ENCODE measurements around the gene SCYGR6. TPM values are rescaled to one million over a fixed set of nuclear protein-coding genes. Genes with fewer than 3 reads are reported as not detected.

SCYGR6 gene
- total RNA-seq, 4 donors from 2014 or later, result not detected

GRCh38 chr2:227720680-227721079 lies 3.9 kb downstream of the SCYGR6 start:
- Histone ChIP-seq H3K36me3 (no peaks in the 10 kb centered on the region), H3K4me3 (no peak overlapping the region), H3K9me3 (no peaks in the 10 kb centered on the region), H3K27me3 (no peaks in the 10 kb centered on the region), H3K4me1 (peaks cover 9% of the 10 kb centered on the region), H3K27ac (no peak overlapping the region)
- TF ChIP-seq POLR2A (IDR thresholded peaks at IDR 0.05), result no peak
- no peak for TF ChIP-seq EP300 (IDR thresholded peaks at IDR 0.05)
- TF ChIP-seq CTCF (IDR thresholded peaks at IDR 0.05), result no peak
- no peak for TF ChIP-seq POLR2AphosphoS5 (IDR thresholded peaks at IDR 0.05)
- WGBS, result 89% methylated on average over 4 of the region's 4 CpGs
- no peak for DNase-seq (ENCODE audit: low spot score in 2 of 2)

DNA sequence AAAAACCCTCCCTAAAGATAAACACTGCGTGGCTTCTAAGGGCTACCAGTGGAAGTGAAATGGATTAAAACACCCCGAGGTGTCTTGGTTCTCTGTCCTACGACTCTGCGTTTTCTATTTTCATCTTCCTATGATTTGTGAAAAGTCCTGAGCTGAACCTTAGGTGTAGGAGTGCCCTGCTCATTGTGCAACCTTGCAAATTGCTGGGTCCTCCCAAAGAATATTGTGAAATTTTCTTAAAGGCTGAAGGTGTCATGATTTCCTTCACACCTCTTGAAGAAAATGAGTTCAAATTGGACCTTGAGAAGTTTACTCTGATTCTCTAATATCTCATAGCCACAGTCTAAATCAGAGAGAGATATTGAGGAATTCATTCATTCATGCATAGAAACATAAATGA lies 4.9 kb downstream of the SCYGR6 start:
- TF ChIP-seq CTCF (IDR thresholded peaks at IDR 0.05), result no peak
- no peak for TF ChIP-seq POLR2A (IDR thresholded peaks at IDR 0.05)
- TF ChIP-seq EP300 (IDR thresholded peaks at IDR 0.05), result no peak
- no peak for TF ChIP-seq POLR2AphosphoS5 (IDR thresholded peaks at IDR 0.05)

GRCh38 chr2:227717687-227718567 lies 6.6 kb downstream of the SCYGR6 start, which contains the start of gene SLC19A3:
SLC19A3 (minus strand) TSS chr2:227718028; CDS start chr2:227702318, 15,710 bp downstream.
- DNase-seq (ENCODE audit: low spot score in 2 of 2), result peak; percentile 88 to 92
- TF ChIP-seq POLR2AphosphoS5 (IDR thresholded peaks at IDR 0.05) (no peak), POLR2A (IDR thresholded peaks at IDR 0.05) (no peak), EP300 (IDR thresholded peaks at IDR 0.05) (no peak), CTCF (IDR thresholded peaks at IDR 0.05) (no peak)
- H3K27ac ChIP-seq, result peak within 1 kb of the TSS; percentile 39
- WGBS, result 2% methylated on average over 33 of the region's 35 CpGs
- no peaks in the 10 kb centered on the region for H3K36me3 ChIP-seq
- peaks cover 9% of the 10 kb centered on the region for H3K4me1 ChIP-seq
- H3K9me3 ChIP-seq, result no peaks in the 10 kb centered on the region
- H3K4me3 ChIP-seq, result peak within 1 kb of the TSS; percentile 46
- H3K27me3 ChIP-seq, result no peaks in the 10 kb centered on the region

More for the DNA sequence above, 4.9 kb downstream of the SCYGR6 start:
- no peaks in the 10 kb centered on the region for H3K36me3 ChIP-seq
- H3K4me1 ChIP-seq, result peaks cover 9% of the 10 kb centered on the region
- H3K27me3 ChIP-seq, result no peaks in the 10 kb centered on the region
- no peak overlapping the region for H3K27ac ChIP-seq
- H3K9me3 ChIP-seq, result no peaks in the 10 kb centered on the region
- DNase-seq (ENCODE audit: low spot score in 2 of 2), result no peak
- WGBS, result 94% methylated on average over 4 of the region's 4 CpGs
- no peak overlapping the region for H3K4me3 ChIP-seq

DNA sequence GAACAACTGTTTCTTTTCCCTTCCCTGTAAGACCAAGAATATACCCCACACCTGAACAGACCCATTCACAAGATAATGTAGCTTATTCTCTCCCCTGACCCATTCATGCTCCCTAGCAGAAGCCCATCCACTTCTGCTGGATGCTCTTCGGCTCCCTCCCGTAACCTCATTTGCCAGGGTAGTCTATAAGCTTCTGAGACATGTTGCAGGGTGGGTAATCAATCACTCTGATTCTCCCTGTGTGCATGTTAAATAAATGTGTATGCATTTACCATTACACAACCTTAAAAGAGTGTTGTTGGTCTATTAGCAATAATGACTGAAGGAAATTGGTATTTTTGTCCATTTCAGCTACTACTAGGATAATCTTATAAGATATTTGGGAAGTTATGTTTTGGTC lies 8.1 kb downstream of the SCYGR6 start:
- no peak overlapping the region for H3K4me3 ChIP-seq
- WGBS, result 100% methylated on average over 2 of the region's 2 CpGs
- no peak for TF ChIP-seq EP300 (IDR thresholded peaks at IDR 0.05)
- TF ChIP-seq CTCF (IDR thresholded peaks at IDR 0.05), result no peak
- no peak for TF ChIP-seq POLR2AphosphoS5 (IDR thresholded peaks at IDR 0.05)
- no peak for TF ChIP-seq POLR2A (IDR thresholded peaks at IDR 0.05)

DNA sequence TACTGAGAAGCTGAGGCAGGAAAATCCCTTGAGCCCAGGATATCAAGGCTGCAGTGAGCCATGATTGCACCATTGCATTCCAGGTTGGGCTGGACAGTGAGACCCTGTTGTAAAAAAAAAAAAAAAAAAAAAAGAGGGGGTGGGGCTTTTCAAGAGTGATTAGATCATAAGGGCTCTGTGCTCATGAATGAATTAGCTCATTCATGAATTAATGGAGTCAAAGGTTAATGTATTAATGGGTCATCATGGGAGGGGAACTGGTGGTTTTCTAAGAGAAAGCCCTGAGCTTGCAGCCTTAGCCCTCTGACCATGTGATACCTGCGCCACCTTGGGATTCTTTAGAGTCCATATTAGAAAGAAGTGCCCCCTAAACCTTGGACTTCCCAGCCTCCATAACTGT lies 11.3 kb downstream of the SCYGR6 start:
- Histone ChIP-seq H3K4me1 (peaks cover 9% of the 10 kb centered on the region), H3K27ac (no peak overlapping the region), H3K27me3 (no peaks in the 10 kb centered on the region), H3K36me3 (no peaks in the 10 kb centered on the region), H3K9me3 (no peaks in the 10 kb centered on the region), H3K4me3 (no peak overlapping the region)
- TF ChIP-seq POLR2AphosphoS5 (IDR thresholded peaks at IDR 0.05) (no peak), EP300 (IDR thresholded peaks at IDR 0.05) (no peak), POLR2A (IDR thresholded peaks at IDR 0.05) (no peak), CTCF (IDR thresholded peaks at IDR 0.05) (no peak)
- 89% methylated on average over 1 of the region's 1 CpG for WGBS
- DNase-seq (ENCODE audit: low spot score in 2 of 2), result no peak

More for the DNA sequence above, 8.1 kb downstream of the SCYGR6 start:
- Histone ChIP-seq H3K9me3 (no peaks in the 10 kb centered on the region), H3K4me1 (peaks cover 9% of the 10 kb centered on the region), H3K27ac (no peak overlapping the region), H3K27me3 (no peaks in the 10 kb centered on the region), H3K36me3 (no peaks in the 10 kb centered on the region)
- no peak for DNase-seq (ENCODE audit: low spot score in 2 of 2)
